Fibroblast of skin of right quadriceps (primary cell): Measurements from ENCODE around the gene ZFP1.
"Not testable (repeated sequence)": the region's sequence is repeated elsewhere in the genome, so short reads cannot be mapped to it uniquely, and the experiment has no call there.

ENCODE experiments used
- DNase-seq: peaks from one replicate; pipeline ENCODE4 v3.0.0-alpha.2; 2013

Gene ZFP1

GRCh38 chr16:75160386-75160785 is 12.1 kb downstream of the ZFP1 start:
- DNase-seq = no peak

- DNase-seq = no peak
Measured at GRCh38 chr16:75169899-75170405, 21.6 kb downstream of the ZFP1 start.

- no peak for DNase-seq
Measured at GRCh38 chr16:75172578-75172977, 24.3 kb downstream of the ZFP1 start.

GRCh38 chr16:75175074-75175473 is 26.8 kb downstream of the ZFP1 start:
- no peak for DNase-seq

GRCh38 chr16:75176926-75177325 is 28.6 kb downstream of the ZFP1 start:
- DNase-seq = no peak

GRCh38 chr16:75179208-75179607 is 30.9 kb downstream of the ZFP1 start:
- DNase-seq = no peak

GRCh38 chr16:75181630-75182029 is 33.3 kb downstream of the ZFP1 start:
- DNase-seq = no peak

- no peak for DNase-seq
Measured at GRCh38 chr16:75188832-75189477, 40.6 kb downstream of the ZFP1 start.

GRCh38 chr16:75189638-75190245 is 41.4 kb downstream of the ZFP1 start:
- DNase-seq = no peak

- no peak for DNase-seq
Measured at GRCh38 chr16:75192606-75193264, 44.4 kb downstream of the ZFP1 start.

GRCh38 chr16:75193265-75193650 is 44.9 kb downstream of the ZFP1 start:
- no peak for DNase-seq

- no peak for DNase-seq
Measured at GRCh38 chr16:75193730-75194444, 45.6 kb downstream of the ZFP1 start.

GRCh38 chr16:75195811-75196790 is 47.8 kb downstream of the ZFP1 start:
- no peak for DNase-seq

- DNase-seq = no peak
Measured at GRCh38 chr16:75196836-75197235, 48.5 kb downstream of the ZFP1 start.

GRCh38 chr16:75197522-75198134 is 49.3 kb downstream of the ZFP1 start:
- DNase-seq = no peak

GRCh38 chr16:75198135-75198600 is 49.8 kb downstream of the ZFP1 start:
- peak; percentile 12 for DNase-seq

- DNase-seq = no peak
Measured at GRCh38 chr16:75202069-75202590, 53.8 kb downstream of the ZFP1 start.

- DNase-seq = no peak
Measured at GRCh38 chr16:75203096-75203495, 54.8 kb downstream of the ZFP1 start.

- DNase-seq = no peak
Measured at GRCh38 chr16:75203667-75204409, 55.5 kb downstream of the ZFP1 start.

- DNase-seq = no peak
Measured at GRCh38 chr16:75204410-75204758, 56.1 kb downstream of the ZFP1 start.

GRCh38 chr16:75204905-75205304 is 56.6 kb downstream of the ZFP1 start:
- not testable (repeated sequence) for DNase-seq
